Ascending aorta (tissue), 2 donors: ENCODE data around the gene MMP13. TPM values are rescaled to one million over a fixed set of nuclear protein-coding genes. Genes with fewer than 3 reads are reported as not detected.
"Not testable (repeated sequence)": the region's sequence is repeated elsewhere in the genome, so short reads cannot be mapped to it uniquely, and the experiment has no call there.

ENCODE experiments used
- DNase-seq, 2 donors: peaks; one replicate each; pipeline ENCODE4 v3.0.0-alpha.2; 2019; ENCODE audit warnings: low spot score in 2 of 2
- H3K27ac ChIP-seq, 2 donors: fragments of 200-600 bp; sonication (generic); one replicate each; pipeline ENCODE4 v1.5.1; 2016 to 2017; ENCODE audit warnings: mild to moderate bottlenecking in 1 of 2
- H3K27me3 ChIP-seq: fragments of 200-600 bp; sonication (generic); one replicate; pipeline ENCODE4 v1.5.1; 2017
- H3K36me3 ChIP-seq, 2 donors: fragments of 200-600 bp; sonication (generic); one replicate each; pipeline ENCODE4 v1.5.1; 2016
- H3K4me1 ChIP-seq, 2 donors: fragments of 200-600 bp; sonication (generic); one replicate each; pipeline ENCODE4 v1.5.1; 2016 to 2017; ENCODE audit warnings: mild to moderate bottlenecking in 1 of 2
- H3K4me3 ChIP-seq, 2 donors: fragments of 200-600 bp; sonication (generic); one replicate each; pipeline ENCODE4 v1.5.1; 2016 to 2017; ENCODE audit warnings: mild to moderate bottlenecking in 1 of 2
- H3K9me3 ChIP-seq, 2 donors: fragments of 200-600 bp; sonication (generic); one replicate each; pipeline ENCODE4 v1.5.1; 2016
- CTCF ChIP-seq, 3 experiments: fragments of 200-600 bp in 2 of 3; fragments of 450-650 bp in 1 of 3; sonication (generic) in 2 of 3; IDR thresholded peaks; one replicate each; pipeline ENCODE4 v1.5.1; 2016 to 2019; ENCODE audit warnings: antibody characterized with exemption in 3 of 3, mild to moderate bottlenecking in 1 of 3, moderate library complexity in 1 of 3
- intact Hi-C: fragments of 100-400 bp; cut with DNase I; formaldehyde crosslinking; loops from one replicate; pipeline ENCODE4 v1.15.1; 2023
- total RNA-seq: library from RNA; depleted of rRNA; stranded (reverse); fragments of >200 nt; gene quantifications from one replicate; pipeline ENCODE4 v1.1.0, GENCODE V29; 2016

Gene MMP13
- total RNA-seq, 1 donor from 2014 or later = not detected

DNA sequence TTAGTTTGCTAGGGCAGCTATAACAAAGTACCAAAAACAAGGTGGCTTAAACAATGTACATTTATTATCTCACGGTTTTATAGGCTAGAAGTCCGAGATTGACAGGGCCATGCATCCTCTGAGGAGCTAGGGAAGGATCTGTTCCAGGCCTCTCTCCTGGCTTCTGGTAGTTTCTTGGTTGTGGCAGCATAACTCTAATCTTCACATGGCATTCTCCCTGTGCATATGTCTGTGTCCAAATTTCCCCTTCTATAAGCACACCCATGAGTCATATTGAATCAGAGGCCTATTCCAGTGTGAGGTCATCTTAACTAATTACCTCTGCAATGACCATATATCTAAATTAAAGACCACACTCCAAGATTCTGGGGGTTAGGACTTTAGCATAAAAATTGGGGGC lies 31.3 kb upstream of the MMP13 start:
- H3K9me3 ChIP-seq = no peaks in the 10 kb centered on the region
- no peaks in the 10 kb centered on the region for H3K4me1 ChIP-seq
- H3K27me3 ChIP-seq = no peaks in the 10 kb centered on the region
- no peak overlapping the region for H3K4me3 ChIP-seq
- no peak for TF ChIP-seq CTCF (IDR thresholded peaks at IDR 0.05)
- no peak overlapping the region for H3K27ac ChIP-seq
- no peaks in the 10 kb centered on the region for H3K36me3 ChIP-seq
- no peak for DNase-seq
- intact Hi-C loops = no loop called here

- H3K4me3 ChIP-seq = no peak overlapping the region
- no peaks in the 10 kb centered on the region for H3K4me1 ChIP-seq
- intact Hi-C loops = no loop called here
- DNase-seq = no peak
- no peak for TF ChIP-seq CTCF (IDR thresholded peaks at IDR 0.05)
- H3K27me3 ChIP-seq = no peaks in the 10 kb centered on the region
- H3K36me3 ChIP-seq = no peaks in the 10 kb centered on the region
- no peaks in the 10 kb centered on the region for H3K9me3 ChIP-seq
- H3K27ac ChIP-seq = no peak overlapping the region
Observed at GRCh38 chr11:102985850-102986249, 30.3 kb upstream of the MMP13 start.

- H3K27ac ChIP-seq = no peak overlapping the region
- DNase-seq = no peak
- no peaks in the 10 kb centered on the region for H3K36me3 ChIP-seq
- intact Hi-C loops = no loop called here
- no peaks in the 10 kb centered on the region for H3K9me3 ChIP-seq
- no peak for TF ChIP-seq CTCF (IDR thresholded peaks at IDR 0.05)
- H3K4me1 ChIP-seq = no peaks in the 10 kb centered on the region
- no peaks in the 10 kb centered on the region for H3K27me3 ChIP-seq
- no peak overlapping the region for H3K4me3 ChIP-seq
Observed at GRCh38 chr11:102983486-102983885, 28.0 kb upstream of the MMP13 start.

GRCh38 chr11:102981324-102981910 lies 25.9 kb upstream of the MMP13 start:
- Histone ChIP-seq H3K36me3 (no peaks in the 10 kb centered on the region), H3K27ac (no peak overlapping the region), H3K9me3 (no peaks in the 10 kb centered on the region), H3K4me1 (no peaks in the 10 kb centered on the region), H3K4me3 (no peak overlapping the region), H3K27me3 (no peaks in the 10 kb centered on the region)
- intact Hi-C loops = no loop called here
- no peak for TF ChIP-seq CTCF (IDR thresholded peaks at IDR 0.05)
- DNase-seq = no peak

DNA sequence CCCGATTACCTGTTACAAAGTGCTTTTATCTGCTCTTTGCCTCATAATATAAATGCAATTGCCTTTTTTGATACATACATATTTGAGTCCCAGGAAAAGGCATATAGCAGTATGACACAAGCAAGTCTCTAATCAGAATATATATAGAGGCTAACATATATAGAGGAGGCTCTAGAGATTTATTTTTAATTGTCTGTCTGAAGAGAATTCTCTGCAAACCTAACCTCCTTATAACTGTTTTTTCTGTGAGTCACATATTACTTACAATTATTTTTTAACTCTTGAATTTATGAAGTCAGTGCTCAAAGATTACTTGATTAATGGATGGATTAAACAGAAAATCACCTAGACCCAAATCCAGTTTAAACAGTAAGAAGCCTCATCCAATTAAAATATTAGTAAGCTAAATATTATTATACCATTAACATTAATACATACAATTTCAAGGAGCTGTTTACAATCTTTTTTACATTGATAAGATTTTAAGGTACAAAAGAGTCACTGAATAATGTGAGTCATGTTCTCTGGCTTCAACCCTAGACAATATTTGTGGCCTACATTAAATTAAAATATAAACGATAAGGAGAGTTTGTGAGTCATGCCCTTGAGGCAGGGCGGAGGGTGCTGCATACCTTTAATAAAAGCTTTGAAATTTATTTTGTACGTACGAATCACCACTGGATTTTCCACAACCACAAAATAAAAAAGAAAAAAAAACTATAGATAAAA lies 19.2 kb upstream of the MMP13 start:
- Histone ChIP-seq H3K4me3 (no peak overlapping the region), H3K4me1 (no peaks in the 10 kb centered on the region), H3K27ac (no peak overlapping the region), H3K9me3 (no peaks in the 10 kb centered on the region), H3K36me3 (no peaks in the 10 kb centered on the region), H3K27me3 (no peaks in the 10 kb centered on the region)
- TF ChIP-seq CTCF (IDR thresholded peaks at IDR 0.05) = no peak
- intact Hi-C loops = no loop called here
- no peak for DNase-seq

GRCh38 chr11:102973698-102974097 lies 18.2 kb upstream of the MMP13 start:
- H3K36me3 ChIP-seq, H3K4me3 ChIP-seq, intact Hi-C loops, H3K9me3 ChIP-seq, H3K27me3 ChIP-seq, H3K4me1 ChIP-seq, H3K27ac ChIP-seq, DNase-seq: not testable (repeated sequence)
